ENCODE data around the gene BSDC1. TPM values are rescaled to one million over a fixed set of nuclear protein-coding genes. Genes with fewer than 3 reads are reported as not detected.

The BSDC1 gene
- total and polyA plus RNA-seq, 2 of the 13 experiments (the other 11 are each of a cell fraction or from before 2014, with no cell fraction given) = 40.3 to 64.2 TPM

- TF ChIP-seq, protein P1, sequence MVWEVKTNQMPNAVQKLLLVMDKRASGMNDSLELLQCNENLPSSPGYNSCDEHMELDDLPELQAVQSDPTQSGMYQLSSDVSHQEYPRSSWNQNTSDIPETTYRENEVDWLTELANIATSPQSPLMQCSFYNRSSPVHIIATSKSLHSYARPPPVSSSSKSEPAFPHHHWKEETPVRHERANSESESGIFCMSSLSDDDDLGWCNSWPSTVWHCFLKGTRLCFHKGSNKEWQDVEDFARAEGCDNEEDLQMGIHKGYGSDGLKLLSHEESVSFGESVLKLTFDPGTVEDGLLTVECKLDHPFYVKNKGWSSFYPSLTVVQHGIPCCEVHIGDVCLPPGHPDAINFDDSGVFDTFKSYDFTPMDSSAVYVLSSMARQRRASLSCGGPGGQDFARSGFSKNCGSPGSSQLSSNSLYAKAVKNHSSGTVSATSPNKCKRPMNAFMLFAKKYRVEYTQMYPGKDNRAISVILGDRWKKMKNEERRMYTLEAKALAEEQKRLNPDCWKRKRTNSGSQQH (CRISPR knock-in tag; IDR thresholded peaks at IDR 0.05; ENCODE audit: low read depth) = 0 out of 2 replicates have a peak, but pooled peaks have one; percentile 27
- TF ChIP-seq ZNF562 (CRISPR knock-in tag; IDR thresholded peaks at IDR 0.05; ENCODE audit: borderline replicate concordance) = no peak
- TF ChIP-seq ZKSCAN8 (CRISPR knock-in tag; IDR thresholded peaks at IDR 0.05; ENCODE audit: borderline replicate concordance) = 0 out of 2 replicates have a peak, but pooled peaks have one; percentile 50
- TF ChIP-seq, protein P2, sequence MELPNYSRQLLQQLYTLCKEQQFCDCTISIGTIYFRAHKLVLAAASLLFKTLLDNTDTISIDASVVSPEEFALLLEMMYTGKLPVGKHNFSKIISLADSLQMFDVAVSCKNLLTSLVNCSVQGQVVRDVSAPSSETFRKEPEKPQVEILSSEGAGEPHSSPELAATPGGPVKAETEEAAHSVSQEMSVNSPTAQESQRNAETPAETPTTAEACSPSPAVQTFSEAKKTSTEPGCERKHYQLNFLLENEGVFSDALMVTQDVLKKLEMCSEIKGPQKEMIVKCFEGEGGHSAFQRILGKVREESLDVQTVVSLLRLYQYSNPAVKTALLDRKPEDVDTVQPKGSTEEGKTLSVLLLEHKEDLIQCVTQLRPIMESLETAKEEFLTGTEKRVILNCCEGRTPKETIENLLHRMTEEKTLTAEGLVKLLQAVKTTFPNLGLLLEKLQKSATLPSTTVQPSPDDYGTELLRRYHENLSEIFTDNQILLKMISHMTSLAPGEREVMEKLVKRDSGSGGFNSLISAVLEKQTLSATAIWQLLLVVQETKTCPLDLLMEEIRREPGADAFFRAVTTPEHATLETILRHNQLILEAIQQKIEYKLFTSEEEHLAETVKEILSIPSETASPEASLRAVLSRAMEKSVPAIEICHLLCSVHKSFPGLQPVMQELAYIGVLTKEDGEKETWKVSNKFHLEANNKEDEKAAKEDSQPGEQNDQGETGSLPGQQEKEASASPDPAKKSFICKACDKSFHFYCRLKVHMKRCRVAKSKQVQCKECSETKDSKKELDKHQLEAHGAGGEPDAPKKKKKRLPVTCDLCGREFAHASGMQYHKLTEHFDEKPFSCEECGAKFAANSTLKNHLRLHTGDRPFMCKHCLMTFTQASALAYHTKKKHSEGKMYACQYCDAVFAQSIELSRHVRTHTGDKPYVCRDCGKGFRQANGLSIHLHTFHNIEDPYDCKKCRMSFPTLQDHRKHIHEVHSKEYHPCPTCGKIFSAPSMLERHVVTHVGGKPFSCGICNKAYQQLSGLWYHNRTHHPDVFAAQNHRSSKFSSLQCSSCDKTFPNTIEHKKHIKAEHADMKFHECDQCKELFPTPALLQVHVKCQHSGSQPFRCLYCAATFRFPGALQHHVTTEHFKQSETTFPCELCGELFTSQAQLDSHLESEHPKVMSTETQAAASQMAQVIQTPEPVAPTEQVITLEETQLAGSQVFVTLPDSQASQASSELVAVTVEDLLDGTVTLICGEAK (IDR thresholded peaks at IDR 0.05) = no peak
- TF ChIP-seq, protein P2 (CRISPR knock-in tag; IDR thresholded peaks at IDR 0.05) = peak; percentile 50; the same call in 1 of the 2 replicates
- TF ChIP-seq ZNF605 (CRISPR knock-in tag; IDR thresholded peaks at IDR 0.05) = peak; percentile 52; the same call in 1 of the 2 replicates
- TF ChIP-seq AFF4 (CRISPR knock-in tag; IDR thresholded peaks at IDR 0.05) = no peak
- no peak for TF ChIP-seq TEAD2 (CRISPR knock-in tag; IDR thresholded peaks at IDR 0.05)
- 0 out of 2 replicates have a peak, but pooled peaks have one; percentile 30 for TF ChIP-seq RBAK (CRISPR knock-in tag; IDR thresholded peaks at IDR 0.05)
- TF ChIP-seq SAFB2 (CRISPR knock-in tag; IDR thresholded peaks at IDR 0.05; ENCODE audit: borderline replicate concordance, low read depth) = no peak; the same call in 1 of the 2 replicates
- 0 out of 2 replicates have a peak, but pooled peaks have one; percentile 40 for TF ChIP-seq SSRP1 (CRISPR knock-in tag; IDR thresholded peaks at IDR 0.05)
- TF ChIP-seq PCBP1 (IDR thresholded peaks at IDR 0.05; ENCODE audit: borderline replicate concordance, low read depth, low read length) = no peak
- TF ChIP-seq ZNF703 (CRISPR knock-in tag; IDR thresholded peaks at IDR 0.05; ENCODE audit: borderline replicate concordance) = no peak
- TF ChIP-seq FOSL2 (CRISPR knock-in tag; IDR thresholded peaks at IDR 0.05) = 0 out of 2 replicates have a peak, but pooled peaks have one; percentile 47
- TF ChIP-seq SMYD3 (CRISPR knock-in tag; IDR thresholded peaks at IDR 0.05) = peak; percentile 78; the same call in 1 of the 2 replicates
Observed at GRCh38 chr1:32321712-32322291, 72.4 kb downstream of the BSDC1 start (continued).

Data from HepG2 (cell line).